HG02798 (cell line): ENCODE measurements around the gene MS4A3.
"Not testable (repeated sequence)": the region's sequence is repeated elsewhere in the genome, so short reads cannot be mapped to it uniquely, and the experiment has no call there.

Experiments used
- ATAC-seq: cut with Tn5 transposase; IDR thresholded peaks from one replicate; pipeline ENCODE4 v1.9.1; 2021; ENCODE audit warnings: mild to moderate bottlenecking; ENCODE audit not compliant: unreplicated experiment, poor library complexity

MS4A3 gene

DNA sequence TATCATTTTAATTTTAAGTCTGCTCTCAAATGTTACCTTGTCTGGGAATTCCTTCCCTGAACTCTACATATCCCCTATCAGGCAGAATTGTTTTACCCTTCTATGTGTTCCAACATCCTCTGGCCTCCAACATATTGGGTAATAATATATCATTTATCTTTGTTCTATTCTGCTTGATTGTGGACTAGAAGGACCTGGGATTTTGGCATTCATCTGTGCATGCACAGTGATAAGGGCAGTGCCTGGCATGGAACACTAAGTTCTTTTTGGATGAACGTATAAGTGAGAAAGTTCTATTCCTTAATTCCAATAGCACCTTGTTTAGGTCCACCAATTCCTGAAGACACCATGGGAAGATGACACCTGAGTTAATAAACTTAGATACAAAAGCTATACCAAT, 30.8 kb downstream of the MS4A3 start:
- no peak for ATAC-seq

DNA sequence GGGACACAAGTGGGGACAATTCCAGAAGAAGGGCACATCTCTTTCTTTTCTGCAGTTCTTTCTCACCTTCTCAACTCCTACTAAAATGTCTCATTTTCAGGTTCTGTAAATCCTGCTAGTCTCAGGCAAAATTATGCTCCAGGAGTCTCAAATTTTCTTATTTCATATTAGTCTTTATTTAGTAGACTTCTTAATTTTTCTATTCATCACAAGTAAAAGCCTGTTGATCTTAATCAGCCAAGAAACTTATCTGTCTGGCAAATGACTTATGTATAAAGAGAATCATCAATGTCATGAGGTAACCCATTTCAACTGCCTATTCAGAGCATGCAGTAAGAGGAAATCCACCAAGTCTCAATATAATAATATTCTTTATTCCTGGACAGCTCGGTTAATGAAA, 31.9 kb downstream of the MS4A3 start, which contains the start of gene MS4A2:
Gene MS4A2 (plus strand): TSS at position 301 of the 400 bp plus-strand sequence. CDS start 102 bp downstream, outside the sequence.
- ATAC-seq, result no peak

DNA sequence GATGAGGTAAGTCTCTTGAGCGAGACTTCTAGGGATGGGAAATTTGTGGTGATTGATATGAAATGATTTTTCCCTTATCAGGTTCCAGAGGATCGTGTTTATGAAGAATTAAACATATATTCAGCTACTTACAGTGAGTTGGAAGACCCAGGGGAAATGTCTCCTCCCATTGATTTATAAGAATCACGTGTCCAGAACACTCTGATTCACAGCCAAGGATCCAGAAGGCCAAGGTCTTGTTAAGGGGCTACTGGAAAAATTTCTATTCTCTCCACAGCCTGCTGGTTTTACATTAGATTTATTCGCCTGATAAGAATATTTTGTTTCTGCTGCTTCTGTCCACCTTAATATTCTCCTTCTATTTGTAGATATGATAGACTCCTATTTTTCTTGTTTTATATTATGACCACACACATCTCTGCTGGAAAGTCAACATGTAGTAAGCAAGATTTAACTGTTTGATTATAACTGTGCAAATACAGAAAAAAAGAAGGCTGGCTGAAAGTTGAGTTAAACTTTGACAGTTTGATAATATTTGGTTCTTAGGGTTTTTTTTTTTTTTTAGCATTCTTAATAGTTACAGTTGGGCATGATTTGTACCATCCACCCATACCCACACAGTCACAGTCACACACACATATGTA, 39.1 kb downstream of the MS4A3 start:
- no peak for ATAC-seq

GRCh38 chr11:60097189-60097588, 40.7 kb downstream of the MS4A3 start:
- no peak for ATAC-seq

DNA sequence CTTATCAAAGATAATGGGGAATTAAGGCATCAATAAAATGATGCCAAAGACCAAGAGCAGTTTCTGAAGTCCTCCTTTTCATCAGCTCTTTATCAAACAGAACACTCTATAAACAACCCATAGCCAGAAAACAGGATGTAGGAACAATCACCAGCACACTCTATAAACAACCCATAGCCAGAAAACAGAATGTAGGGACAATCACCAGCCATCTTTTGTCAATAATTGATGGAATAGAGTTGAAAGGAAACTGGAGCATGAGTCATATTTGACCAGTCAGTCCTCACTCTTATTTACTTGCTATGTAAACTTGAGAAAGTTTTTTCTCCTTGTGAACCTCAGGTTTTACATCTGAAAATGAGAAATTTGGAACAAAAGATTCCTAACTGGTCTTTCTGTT, 42.0 kb downstream of the MS4A3 start:
- no peak for ATAC-seq

GRCh38 chr11:60100516-60100915, 44.1 kb downstream of the MS4A3 start:
- no peak for ATAC-seq

DNA sequence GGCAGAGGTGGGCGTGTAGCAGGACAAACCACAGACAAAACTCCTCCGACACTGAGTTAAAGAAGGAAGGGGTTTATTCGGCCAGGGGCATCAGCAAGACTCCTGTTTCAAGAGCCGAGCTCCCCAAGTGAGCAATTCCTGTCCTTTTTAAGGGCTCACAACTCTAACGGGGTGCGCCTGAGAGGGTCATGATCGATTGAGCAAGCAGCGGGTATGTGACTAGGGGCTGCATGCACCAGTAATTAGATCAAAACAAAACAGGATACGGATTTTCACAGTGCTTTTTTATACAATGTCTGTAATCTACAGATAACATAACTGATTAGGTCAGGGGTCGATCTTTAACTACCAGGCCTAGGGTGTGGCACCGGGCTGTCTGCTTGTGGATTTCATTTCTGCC, 44.9 kb downstream of the MS4A3 start:
- ATAC-seq, result not testable (repeated sequence)

DNA sequence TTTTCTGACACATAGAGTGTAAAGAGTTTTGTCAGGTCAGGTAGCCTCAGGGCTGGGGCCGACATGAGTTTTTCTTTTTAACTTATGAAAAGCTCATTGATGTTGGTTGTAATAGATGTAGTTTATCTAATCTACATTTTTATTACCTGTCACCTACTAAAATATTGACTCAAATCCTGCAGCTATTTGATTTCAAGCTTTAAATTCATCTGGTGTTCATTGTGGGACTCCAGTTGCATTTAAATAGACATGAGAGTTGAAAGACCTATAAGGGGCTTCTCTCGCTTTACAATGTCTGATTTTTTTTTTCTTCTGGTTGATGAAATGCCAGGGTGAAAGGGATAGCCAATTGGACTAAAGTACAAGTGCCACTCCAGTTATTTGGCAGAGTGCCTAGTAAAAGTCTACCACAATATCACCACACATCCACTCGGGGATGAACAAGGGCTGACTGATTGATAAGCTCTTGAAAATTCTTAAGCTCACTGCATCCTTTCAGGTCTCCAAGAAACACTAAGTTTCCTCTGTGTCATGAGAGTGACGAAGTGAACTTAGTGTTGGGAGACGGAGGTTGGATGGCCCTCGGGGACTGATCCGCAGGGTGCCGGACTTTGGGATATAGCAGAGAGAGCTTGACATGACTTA, 48.1 kb downstream of the MS4A3 start:
- ATAC-seq, result not testable (repeated sequence)

- ATAC-seq, result not testable (repeated sequence)
Observed at GRCh38 chr11:60108631-60109030, 52.2 kb downstream of the MS4A3 start.

GRCh38 chr11:60111793-60112192, 55.3 kb downstream of the MS4A3 start:
- ATAC-seq, result no peak

DNA sequence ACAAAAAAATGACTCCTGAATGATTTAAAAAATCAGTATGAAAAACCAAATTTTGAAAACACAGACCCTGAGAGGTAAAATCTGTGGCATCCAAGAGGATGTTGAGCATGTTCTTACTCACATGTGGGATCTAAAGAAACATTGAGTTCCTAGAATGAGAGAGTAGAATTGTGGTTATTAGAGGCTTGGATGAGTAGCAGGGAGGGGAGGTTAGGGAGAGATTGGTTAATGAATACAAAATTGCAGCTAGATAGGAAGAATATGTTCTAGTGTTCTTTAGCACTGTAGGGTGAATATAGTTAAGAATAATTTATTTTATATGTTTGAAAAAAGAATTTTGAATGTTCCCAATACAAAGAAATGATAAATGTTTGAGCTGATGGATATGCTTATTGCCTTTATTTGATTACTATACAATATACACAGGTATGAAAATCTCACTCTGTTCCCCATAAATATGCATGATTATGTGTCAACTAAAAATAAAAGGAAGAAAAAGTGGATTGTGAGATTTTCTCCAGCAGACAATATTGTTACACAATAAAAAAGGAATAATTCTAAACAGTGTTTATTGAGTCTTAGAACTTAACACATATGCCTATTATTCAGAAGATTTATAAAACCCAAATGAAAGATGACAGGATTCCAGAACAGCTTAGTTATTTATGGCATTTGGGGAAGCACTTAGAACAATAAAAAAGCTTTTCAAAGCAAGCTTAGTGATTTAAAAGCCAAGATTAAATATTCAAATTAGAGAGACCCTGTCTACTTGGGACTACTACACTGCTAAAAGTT, 60.7 kb downstream of the MS4A3 start:
- no peak for ATAC-seq

DNA sequence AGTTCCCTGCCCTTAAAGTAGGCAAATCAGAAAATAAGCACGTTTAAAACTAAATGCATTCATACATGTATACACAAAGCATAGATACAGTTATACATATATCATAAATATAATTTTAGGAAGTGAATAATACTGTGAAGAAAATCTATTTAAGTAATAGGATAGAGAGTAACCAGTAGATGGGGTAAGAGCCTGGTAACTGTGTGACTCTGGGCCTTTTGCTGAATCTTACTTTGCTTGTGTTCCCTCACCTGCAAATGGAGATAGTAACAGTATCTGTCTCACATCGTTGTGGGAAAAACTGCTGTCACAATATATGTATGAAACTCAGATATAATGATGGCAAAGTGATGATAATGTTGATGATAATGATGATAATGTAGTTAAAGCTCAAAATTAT, 61.9 kb downstream of the MS4A3 start:
- no peak for ATAC-seq

DNA sequence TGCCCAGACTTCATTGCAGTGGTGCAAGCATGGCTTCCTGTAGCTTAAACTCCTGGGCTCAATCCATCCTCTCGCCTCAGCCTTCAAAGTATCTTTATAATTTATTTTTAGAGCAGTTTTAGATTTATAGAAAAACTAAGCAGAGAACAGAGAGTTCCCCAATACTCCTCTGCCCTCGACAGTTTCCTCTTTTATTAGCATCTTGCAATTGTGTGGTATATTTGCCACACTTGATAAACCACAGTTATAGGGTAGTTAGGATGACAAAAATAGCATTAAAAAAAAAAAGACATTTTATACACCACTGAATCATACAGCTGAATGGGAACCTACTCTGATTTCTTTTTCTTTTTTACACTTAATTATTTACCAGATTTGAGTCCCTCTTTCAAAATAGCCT, 63.2 kb downstream of the MS4A3 start:
- ATAC-seq, result no peak
